GM18867 (cell line): Measurements from ENCODE around the gene PITPNC1.
"Not testable (repeated sequence)": the region's sequence is repeated elsewhere in the genome, so short reads cannot be mapped to it uniquely, and the experiment has no call there.

ENCODE experiments used
- ATAC-seq: cut with Tn5 transposase; IDR thresholded peaks from one replicate; pipeline ENCODE4 v1.9.1; 2021; ENCODE audit warnings: mild to moderate bottlenecking, moderate library complexity; ENCODE audit not compliant: unreplicated experiment

The PITPNC1 gene

DNA sequence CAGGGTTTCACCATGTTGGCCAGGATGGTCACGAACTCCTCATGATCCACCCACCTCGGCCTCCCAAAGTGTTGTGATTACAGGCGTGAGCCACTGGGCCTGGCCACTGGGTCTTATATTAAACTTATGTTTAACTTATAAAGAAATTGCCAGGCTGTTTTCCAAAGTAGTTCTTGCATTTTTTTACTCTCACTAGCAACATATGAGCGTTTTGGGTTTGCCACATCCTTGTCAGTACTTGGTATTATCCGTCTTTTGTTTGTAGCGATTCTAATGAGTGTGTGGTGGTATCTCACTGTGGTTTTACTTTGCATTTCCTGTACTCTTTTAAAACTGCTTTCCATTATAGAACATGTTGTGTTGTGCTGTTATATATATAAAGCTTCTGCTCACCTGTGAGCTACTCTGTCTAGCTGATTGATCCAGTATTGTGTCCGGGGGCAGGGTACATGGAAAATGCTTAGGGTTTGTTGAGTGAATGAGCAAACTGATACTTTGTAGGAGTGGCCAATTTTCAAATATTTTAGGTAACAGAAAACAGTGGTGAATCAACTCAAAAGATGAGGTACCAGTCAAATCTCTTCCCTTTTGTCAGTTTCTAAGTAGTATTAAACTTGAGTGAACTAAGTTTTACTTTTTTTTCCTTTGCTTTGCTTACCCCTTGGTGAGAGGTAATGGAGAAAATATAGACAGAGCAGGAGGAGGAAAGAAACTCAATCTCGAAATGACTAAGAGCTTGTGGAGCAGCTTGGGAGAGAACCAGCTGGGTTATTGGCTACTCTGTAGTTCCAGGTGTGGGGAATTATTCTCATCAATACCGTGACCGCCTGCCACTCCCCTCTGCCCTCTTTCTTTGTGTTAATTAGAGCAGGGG, 75.8 kb downstream of the PITPNC1 start:
- ATAC-seq, result no peak

DNA sequence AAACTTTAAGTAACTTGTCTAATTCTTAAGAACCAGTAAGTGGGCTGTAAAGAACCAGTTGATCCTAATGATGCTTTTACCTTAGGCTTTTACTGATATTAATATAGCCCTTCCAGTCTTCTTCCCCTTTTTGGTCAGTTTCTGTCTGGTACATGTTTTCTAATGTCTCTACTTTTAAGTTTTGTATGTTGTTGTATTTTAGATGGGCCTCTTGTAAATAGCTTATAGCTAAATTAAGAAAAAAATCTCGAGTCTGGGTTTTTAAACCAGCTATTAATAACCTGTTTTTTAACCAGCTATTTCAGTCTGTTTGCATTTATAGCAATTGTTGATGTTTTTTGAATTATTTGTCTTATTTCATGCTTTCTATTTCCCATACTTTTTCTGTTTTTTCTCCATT, 79.0 kb downstream of the PITPNC1 start:
- ATAC-seq, result no peak

DNA sequence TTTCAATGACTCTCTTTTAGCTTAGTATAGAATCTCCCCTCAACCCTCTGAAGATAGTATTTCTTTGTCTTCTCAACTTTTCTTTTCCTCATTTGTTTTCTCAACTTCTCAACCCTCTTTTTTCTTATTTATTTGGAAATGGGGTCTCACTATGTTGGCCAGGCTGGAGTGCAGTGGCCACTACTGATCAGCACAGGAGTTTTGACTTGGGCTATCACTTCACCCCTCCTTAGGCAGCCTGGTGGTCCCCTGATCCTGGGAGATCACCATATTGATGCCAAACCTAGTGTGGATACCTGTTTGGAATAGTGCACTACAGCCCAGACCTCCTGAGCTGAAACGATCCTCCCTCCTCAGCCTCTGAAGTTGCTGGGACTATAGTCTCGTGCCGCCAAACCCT, 79.8 kb downstream of the PITPNC1 start:
- ATAC-seq, result no peak

DNA sequence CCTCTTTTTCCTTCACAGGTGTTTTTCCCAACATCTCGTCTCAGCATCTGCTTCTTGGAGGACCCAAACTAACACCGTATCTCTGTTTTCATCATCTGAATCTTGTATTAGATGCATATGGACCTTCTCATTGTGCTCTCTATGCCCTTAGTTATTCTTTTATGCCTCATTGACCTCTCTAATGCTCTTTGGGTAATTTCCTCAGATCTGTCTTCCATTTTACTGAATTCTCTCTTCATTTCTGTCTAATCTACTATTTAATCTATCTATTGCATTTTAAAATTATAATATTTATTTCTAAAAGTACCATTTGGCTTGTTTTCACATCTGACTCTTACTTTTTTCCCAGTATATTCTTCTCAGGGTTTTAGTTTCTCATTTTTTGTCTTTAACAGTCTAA, 81.1 kb downstream of the PITPNC1 start:
- ATAC-seq, result no peak

DNA sequence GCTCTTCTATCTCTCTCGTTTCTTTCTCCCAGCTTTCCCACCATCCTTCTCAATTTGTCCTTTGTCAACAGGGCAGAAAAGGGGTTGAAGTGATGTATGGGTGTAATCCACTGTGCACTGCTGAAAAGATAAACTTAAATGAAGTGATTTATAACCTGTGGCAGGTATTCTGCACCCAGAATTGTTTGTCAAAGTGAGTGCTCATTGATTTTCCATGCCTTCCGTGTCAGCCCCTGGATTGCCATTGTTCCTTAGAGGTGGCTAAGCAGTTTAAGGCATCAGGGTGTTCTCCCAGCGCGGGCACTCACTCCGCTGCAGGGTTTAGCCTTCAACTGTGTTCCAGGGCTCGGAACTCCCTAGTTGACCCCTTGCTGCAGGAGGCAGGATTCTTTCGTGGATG, 82.9 kb downstream of the PITPNC1 start:
- ATAC-seq, result no peak

DNA sequence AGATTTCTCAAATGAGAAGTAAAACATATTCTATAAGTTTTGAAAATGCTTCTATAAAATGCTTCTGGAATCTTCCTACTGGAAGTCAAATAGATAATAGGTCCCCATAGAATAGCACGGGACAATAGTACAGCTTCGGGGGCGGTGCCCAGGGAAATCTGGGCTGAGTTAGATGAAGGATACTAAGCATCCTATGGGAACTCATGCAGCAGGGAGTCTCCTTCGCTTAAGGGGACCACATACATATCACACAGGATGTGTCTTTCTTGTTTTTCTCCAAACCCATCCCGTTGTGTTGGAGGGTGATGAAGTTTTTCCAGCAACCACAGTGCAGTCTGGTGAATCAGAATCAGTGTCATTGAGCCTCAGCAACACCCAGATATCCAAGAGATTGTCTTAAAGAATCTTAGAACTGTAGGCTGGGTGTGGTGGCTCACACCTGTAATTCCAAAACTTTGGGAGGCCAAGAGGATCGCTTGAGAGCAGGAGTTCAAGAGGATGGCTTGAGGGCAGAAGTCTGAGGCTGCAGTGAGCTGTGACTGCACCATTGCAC, 84.2 kb downstream of the PITPNC1 start:
- no peak for ATAC-seq

DNA sequence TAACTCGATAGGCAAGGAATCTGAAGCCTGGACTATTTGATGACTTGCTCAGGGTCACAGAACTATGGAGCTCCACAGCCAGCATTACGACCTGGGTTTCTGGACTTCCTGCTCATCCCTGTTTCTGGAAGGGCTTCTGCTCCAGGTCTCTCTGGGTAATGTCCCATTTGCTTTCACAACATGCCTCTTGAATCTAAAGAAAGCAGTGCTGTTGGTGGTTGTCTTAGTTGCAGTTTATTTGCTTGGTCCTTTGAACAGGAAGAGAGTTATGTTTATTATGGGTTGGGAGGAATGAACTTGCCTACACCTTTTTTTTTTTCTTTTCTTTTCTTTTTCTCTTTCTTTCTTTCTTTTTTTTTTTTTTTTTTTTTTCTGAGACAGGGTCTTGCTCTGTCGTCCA, 84.8 kb downstream of the PITPNC1 start:
- no peak for ATAC-seq

DNA sequence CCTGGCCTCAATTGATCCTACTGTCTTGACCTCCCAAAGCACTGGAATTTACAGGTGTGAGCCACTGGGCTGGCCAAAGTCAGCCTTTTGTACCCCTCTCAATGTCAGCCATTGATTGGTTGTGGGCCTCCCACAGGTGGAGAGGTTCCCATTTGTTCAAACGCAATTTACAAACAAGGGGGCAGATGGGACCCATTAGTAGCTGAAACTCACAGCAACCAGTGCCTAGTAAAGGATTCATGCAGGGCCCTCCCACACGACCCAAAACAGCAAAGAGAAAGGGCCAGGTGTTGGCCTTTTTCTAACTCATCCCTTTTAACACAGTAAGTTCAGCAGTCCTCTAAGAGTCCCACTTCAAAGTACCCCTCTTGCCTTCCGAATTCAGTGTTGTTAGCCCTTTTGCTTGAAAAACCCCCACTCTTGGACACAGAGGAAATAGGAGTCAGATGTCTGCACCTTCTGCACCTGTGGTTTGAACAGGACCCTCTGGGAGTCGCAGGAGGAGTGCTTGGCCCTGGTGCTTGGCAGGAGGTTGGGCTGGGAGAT, 89.2 kb downstream of the PITPNC1 start:
- no peak for ATAC-seq

DNA sequence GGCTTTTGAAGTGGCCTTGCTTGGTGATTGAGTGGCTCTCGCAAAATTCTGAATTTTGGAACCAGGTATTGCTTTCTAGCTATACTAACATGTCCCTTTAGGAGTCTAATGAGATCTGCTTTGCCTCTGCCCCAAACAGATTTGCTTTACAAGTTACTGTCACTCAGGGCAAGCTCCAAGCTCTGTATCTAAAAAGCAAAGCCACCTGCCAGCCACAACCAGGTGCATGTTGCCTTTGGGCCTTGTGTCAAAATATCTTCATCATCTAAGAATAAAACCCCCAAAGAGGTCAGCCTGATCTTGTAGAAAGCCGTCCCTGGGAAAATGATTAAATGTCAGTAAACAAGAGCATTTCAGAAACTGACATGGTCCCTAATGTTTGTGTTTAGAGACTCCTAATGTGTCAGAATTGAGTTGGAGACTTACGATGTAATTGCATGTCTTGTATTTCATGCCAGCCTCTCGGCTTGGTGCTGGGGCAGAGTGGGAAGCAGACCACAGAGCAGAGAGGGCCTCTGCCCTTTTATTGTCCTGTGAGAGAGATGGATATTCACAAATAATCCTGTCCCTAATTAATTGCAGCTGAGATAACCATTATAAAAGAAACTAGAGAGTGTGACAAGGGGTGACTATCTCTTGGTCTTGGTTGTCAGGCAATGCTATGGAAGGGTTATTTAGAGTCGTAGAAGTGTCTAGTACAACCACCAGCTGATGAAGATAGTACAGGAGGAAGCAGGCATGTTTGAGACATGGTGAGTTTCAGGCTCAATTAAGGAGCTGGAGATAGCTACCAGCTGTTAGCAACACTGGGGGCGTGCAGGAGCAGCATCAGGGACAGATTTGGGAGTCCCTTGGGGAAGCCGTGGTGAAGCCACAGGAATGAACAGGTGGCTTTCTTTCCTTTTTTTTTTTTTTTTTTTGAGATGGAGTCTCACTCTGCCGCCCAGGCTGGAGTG, 90.7 kb downstream of the PITPNC1 start:
- ATAC-seq, result no peak

DNA sequence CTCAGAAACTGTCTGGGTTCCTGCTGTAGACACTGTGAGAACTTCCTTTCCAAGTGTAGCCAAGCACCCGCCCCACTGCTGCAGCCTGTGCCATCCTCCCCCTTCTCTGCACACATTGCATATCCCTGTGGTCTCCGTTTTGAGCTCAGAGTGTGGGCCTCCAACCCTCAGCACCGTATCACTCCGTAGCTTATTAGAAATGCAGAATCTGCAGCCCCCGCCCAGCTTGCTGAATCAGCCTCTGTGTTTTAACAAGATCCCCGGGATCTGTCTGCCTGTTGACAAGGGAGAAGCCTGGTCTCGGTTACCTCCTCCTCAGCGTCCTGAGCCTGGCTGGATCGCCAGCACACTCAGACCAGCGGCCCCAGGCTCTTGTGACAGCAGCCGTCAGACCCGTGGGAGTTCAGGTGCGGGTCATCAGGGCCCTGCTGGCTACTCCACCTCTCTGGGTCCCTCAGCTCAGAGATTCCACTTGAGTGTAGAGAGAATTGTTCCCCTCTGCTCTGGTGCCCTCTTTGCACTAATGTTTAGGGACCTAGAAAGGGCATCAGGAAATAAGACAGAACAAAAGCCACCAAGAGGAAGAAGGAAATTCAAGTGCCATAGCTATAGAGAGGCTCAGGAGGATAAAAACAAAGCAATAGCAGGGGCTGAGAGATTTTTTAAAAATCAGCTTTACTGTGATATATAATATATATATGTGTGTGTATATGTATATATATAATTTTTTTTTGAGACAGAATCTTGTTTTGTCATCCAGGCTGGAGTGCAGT, 92.3 kb downstream of the PITPNC1 start:
- no peak for ATAC-seq

DNA sequence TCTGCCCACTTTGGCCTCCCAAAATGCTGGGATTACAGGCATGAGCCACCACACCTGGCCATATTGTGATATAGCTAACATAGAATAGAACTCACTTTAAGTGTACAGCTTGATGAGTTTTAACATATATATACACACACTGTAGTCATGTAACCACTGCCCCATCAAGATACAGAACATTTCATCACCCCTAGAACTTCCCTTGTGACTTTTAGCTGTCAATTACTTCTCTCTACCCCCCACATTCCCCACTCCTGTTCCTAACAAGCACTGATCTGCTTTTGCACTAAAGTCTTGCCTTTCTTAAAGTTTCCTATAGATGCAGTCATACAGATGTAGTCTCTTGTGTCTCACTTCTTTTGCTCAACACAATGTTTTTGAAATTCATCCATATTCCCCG, 93.1 kb downstream of the PITPNC1 start:
- no peak for ATAC-seq

DNA sequence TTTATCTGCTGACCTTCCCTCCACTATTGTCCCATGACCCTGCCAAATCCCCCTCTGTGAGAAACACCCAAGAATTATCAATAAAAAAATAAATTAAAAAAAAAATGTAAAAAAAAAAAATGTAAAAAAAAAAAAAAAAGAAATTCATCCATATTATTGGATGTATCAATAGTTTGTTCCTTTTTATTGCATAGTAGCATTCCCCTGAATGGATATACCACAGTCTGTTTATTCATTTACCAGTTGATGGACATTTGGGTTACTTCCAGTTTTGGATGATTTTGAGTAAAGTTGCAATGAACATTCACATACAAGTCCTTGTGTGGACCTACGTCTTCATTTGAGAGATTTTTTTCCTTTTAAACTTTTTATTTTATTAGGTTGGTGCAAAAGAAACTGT, 94.0 kb downstream of the PITPNC1 start:
- no peak for ATAC-seq

DNA sequence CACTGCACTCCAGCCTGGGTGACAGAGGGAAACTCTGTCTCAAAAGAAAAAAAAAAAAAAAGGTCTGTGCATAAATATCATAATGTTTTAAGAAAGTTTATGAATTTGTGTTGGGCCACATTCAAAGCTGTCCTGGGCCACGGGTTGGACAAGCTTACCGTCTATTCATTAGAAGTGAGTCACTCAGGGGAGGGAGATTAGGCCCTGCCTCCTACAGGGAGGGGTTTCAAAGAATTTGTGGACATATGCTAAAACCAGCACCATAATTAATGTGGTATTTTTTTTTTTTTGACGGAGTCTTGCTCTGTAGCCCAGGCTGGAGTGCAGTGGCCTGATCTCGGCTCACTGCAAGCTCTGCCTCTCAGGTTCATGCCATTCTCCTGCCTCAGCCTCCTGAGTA, 95.5 kb downstream of the PITPNC1 start:
- not testable (repeated sequence) for ATAC-seq

DNA sequence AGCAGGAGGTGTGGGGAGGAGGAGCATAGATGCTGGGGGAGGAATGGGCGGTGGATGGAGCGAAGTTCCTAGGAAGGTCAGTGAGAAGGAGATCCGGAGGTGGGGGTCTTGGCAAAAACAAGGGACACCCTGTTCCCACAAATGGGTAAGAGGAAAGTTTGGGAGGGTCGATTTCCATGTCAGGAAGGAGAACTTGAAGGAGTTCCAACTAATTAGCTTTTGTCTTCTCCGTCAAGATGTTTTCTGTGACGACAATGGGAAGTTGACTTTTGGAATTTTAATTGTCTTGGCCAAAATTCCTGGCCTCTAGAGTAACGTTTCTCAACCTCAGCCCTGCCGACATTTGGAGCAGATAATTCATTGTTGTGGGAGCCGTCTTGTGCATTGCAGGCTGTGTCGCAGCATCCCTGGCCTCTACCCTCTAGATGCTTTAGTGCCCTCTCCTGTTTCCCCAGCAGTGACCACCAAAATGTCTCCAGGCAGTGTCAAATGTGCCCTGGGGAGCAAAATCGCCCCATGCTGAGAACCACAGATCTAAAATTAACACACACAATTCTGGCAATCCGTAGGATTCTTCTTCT, 97.1 kb downstream of the PITPNC1 start:
- ATAC-seq, result no peak

DNA sequence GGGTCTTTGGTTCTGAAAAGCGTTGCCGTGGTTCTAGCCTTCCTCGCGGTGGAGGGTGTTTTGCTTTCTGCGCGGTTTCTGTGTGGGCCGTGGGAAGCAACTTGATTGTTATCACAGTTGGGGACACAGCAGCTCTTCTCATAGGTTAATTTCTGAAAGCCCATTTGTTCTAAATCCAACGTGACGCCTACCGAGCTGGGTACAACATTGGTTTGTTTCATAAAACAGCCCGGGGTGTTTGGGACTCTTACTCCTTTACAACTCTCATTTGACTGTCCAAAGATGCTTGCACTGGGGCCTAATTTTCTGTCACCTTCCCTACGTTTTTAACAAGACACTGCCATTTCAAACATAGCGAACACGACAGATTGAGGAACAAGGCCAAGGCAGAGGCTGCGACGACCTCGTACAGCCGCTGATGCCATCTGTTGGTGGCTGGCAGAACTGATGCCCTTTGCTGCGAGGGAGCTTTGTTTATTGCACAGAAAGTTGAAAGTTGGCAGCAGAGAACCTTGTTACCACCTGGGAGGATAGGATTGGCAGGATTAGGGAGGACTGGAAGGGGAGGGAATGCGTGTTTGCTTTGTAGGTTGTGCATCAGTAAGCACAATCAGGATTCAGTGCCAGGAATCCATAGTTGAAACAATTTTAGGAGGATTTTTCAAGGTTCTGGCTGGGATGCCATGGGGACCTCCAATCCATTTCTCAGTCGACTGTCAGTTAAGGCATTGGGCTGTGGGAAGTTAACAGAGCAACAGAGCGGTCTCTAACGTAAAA, 98.3 kb downstream of the PITPNC1 start:
- ATAC-seq, result no peak

DNA sequence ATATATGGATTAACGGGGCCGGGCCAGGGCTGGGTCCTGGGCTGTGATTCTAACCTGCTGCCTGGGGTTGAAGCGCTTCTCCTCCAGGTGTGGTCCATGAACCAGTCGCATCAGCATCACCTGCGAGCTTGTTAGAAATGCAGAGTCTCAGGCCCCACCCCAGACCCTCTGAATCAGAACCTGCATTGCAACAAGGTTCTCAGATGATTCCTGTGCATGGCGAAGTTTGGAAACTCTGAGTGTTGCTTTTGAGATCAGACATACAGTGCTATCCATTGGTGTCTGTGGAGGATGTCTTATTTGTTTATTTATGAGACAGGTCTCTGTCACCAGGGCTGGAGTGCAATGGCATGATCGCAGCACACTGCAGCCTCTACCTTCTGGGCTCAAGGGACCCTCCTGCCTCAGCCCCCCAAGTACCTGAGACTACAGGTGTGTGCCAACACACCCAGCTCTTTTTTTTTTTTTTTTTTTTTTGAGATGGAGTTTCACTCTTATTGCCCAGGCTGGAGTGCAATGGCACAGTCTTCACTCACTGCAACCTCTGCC, 99.8 kb downstream of the PITPNC1 start:
- no peak for ATAC-seq

DNA sequence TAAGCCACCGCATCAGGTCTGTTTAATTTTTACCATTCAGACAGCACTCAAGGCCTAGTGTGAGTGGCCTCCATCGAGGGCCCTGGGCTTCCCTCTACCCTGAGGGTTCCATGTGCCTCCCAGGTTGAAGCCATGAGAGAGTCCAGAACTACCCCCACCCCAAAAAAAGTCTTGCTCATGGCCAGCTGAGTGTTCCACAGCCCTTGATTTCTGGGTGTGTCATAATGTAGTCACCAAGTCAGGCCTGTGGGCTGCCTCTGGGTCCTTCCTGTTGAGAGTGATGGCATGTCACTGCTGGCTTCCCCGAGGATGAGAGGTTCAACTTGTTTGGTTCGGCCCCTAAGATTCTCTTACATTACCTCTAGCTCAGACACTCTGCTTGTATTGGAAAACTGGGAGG, 100.6 kb downstream of the PITPNC1 start:
- ATAC-seq, result no peak

DNA sequence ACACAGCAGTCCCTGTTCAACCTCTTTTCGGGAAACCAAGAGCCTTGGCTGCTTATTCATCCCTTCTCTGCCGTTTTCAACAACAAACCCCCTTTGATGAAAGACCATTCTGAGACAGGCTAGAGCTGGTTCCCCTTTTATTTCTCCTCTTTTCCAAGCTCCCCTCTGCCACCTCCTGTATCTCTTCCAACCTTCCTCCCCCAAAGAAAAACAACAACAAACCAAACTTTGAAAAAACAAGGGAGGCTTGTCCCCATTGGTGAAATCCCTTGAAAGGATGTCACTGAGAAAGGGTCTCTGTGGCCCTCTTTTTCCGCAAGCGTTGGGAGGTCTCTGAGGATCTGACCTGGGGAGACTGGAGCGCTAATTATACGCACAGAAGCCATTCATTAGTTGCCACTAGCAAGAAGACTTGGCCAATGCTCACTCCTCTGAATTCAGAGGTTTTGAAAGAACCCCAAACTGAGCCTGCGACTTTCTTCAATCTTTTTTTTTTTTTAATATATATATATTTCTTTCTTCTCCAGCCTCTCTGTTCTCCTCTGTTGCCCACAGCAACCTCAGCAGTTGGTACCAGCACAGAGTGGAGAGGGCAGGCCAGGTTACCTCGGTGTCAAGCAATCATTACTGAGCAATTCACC, 101.4 kb downstream of the PITPNC1 start:
- ATAC-seq, result no peak

DNA sequence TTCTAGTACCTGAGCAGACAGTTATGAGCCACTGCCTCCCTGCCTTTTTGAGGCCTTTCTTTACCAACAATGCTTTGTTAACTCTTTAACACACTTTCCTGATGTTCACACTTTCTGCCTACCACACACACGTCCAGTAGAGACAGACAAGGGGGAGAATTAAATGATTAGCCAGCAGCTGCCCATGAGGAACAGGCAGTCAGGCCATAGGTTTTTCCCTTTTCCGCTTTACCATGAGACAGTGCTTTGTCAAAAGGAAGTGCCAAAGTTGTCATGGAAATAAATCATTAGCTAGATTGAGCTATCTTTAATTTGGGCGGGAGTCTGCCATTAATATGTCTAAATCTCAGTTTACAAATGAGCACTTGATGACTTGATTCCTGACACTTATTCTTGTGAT, 102.1 kb downstream of the PITPNC1 start:
- no peak for ATAC-seq
